GM12878 (cell line): ENCODE data around the gene GCSAM. TPM values are rescaled to one million over a fixed set of nuclear protein-coding genes. Genes with fewer than 3 reads are reported as not detected.

Experiments
- ATAC-seq: fragments of 200-7000 bp; cut with Tn5 transposase; 3 replicates; pipeline ENCODE4 v1.9.1; 2020; ENCODE audit warnings: mild to moderate bottlenecking, moderate library complexity
- BruUV-seq: library from RNA; stranded (reverse); fragments of 400-500 nt; replicated peaks from 2 replicates; lab custom pipeline; 2021; lab: Mats Ljungman, UMichigan
- CTCF ChIA-PET: fragments of 300-600 bp; sonication (Branson Sonifier 250); formaldehyde crosslinking; extraction: SDS; loops from one replicate; lab custom pipeline; 2021; ENCODE audit warnings: inconsistent platforms; lab: Yijun Ruan, JAX
- POLR2A ChIA-PET: fragments of 350-600 bp; formaldehyde crosslinking; extraction: SDS; loops from one replicate; lab custom pipeline; 2021; ENCODE audit warnings: inconsistent platforms; lab: Charles Lee
- RAD21 ChIA-PET: fragments of 300-600 bp; sonication (Branson Sonifier 250); formaldehyde crosslinking; loops from one replicate; lab custom pipeline; 2023; ENCODE audit warnings: antibody characterized with exemption; ENCODE audit not compliant: unreplicated experiment; lab: Charles Lee
- SMC1A ChIA-PET: fragments of 300-600 bp; sonication (Branson Sonifier 250); formaldehyde crosslinking; loops from one replicate; lab custom pipeline; 2023; ENCODE audit not compliant: unreplicated experiment, uncharacterized antibody; lab: Charles Lee
- DNase-seq: peaks from one replicate; pipeline ENCODE4 v3.0.0-alpha.2; 2011; ENCODE audit warnings: low read depth, low spot score
- FAIRE-seq: peaks from 3 replicates; lab custom pipeline; 2011; peaks lifted over from hg19 to GRCh38; lab: Jason Lieb, UNC
- H2AFZ ChIP-seq: 2 replicates; pipeline ENCODE4 v1.6.0; 2011; ENCODE audit warnings: low read depth, low read length, control low read depth; ENCODE audit not compliant: control insufficient read depth
- H3K27ac ChIP-seq: 2 replicates; pipeline ENCODE4 v1.5.1; 2011; ENCODE audit warnings: control low read depth; ENCODE audit not compliant: control insufficient read depth, insufficient read depth
- H3K27me3 ChIP-seq, 2 experiments: replicated peaks in 1 of 2; 2 replicates each; pipeline versions ENCODE4 v1.6.0 to v1.6.1; 2011; ENCODE audit warnings: low read length in 1 of 2; ENCODE audit not compliant: control insufficient read depth in 2 of 2, insufficient read depth in 2 of 2
- H3K36me3 ChIP-seq, 2 experiments: 2 replicates each; pipeline ENCODE4 v1.5.1; 2011; ENCODE audit warnings: low read length in 1 of 2; ENCODE audit not compliant: control insufficient read depth in 2 of 2, insufficient read depth in 2 of 2
- H3K4me1 ChIP-seq: 2 replicates; pipeline ENCODE4 v1.6.1; 2011; ENCODE audit warnings: mild to moderate bottlenecking, low read length, moderate library complexity, mixed read lengths; ENCODE audit not compliant: control insufficient read depth, insufficient read depth
- H3K4me2 ChIP-seq: 2 replicates; pipeline ENCODE4 v1.6.0; 2011; ENCODE audit warnings: control low read depth; ENCODE audit not compliant: control insufficient read depth, insufficient read depth
- H3K4me3 ChIP-seq: fragments of 200-600 bp; sonication (generic); 2 replicates; pipeline ENCODE4 v1.5.1; 2016
- H3K79me2 ChIP-seq: 2 replicates; pipeline ENCODE4 v1.6.0; 2011; ENCODE audit warnings: low read length; ENCODE audit not compliant: control insufficient read depth, insufficient read depth
- H3K9ac ChIP-seq: 2 replicates; pipeline ENCODE4 v1.8.0; 2011; ENCODE audit warnings: low read length, control low read depth, mixed read lengths; ENCODE audit not compliant: control insufficient read depth, insufficient read depth
- H3K9me3 ChIP-seq: replicated peaks from 3 replicates; pipeline ENCODE4 v1.5.1; 2011; ENCODE audit warnings: mild to moderate bottlenecking, low read length; ENCODE audit not compliant: control insufficient read depth, insufficient read depth
- H4K20me1 ChIP-seq: 2 replicates; pipeline ENCODE4 v1.6.0; 2011; ENCODE audit not compliant: control insufficient read depth, insufficient read depth
- WGBS: methylation state at CpG from one replicate; pipeline ENCODE4 v1.1.6; 2016; ENCODE audit warnings: low lambda C conversion rate; ENCODE audit not compliant: insufficient replicate concordance, insufficient coverage; ENCODE audit errors: missing lambda C conversion rate; 5-methylcytosine and 5-hydroxymethylcytosine counted together
- in situ Hi-C: fragments of 300-500 bp; cut with MboI; formaldehyde crosslinking; loops from 9 replicates; pipeline ENCODE4 v1.14.3; 2018; ENCODE audit warnings: mixed read lengths
- intact Hi-C: fragments of 100-400 bp; cut with micrococcal nuclease; formaldehyde crosslinking; loops from one replicate; pipeline ENCODE4 v1.14.2; 2022; ENCODE audit not compliant: unreplicated experiment
- polyA plus RNA-seq, 11 experiments: library from polyadenylated mRNA; depleted of rRNA in 4 of 11; unstranded in 6 of 11; stranded (reverse) in 5 of 11; fragments of >200 nt; fragmentation: Nextera tagmentation in 4 of 11; fragmentation: Illumina TruSeq in 1 of 11; extraction: Ambion mirVana in 4 of 11; extraction: Trizol in 1 of 11; gene quantifications; 1 replicate in 1 of 11; 2 replicates in 10 of 11; pipeline versions ENCODE4 v1.2.1 to v1.2.3, GENCODE V29; 2011 to 2016; ENCODE audit warnings: inconsistent platforms in 2 of 11, missing spikeins in 2 of 11, low read depth in 1 of 11
- total RNA-seq, 4 experiments: library from RNA; depleted of rRNA in 3 of 4; stranded (reverse); fragments of >200 nt in 3 of 4; fragmentation: Illumina TruSeq in 1 of 4; extraction: Trizol in 1 of 4; gene quantifications; 2 replicates each; pipeline versions ENCODE4 v1.2.1 to v1.2.3, GENCODE V29; 2013 to 2021
- TF ChIP-seq, protein P1 (sequence below): IDR thresholded peaks from 2 replicates; pipeline ENCODE4 v1.6.1; 2012; ENCODE audit warnings: improper control_type of control experiment, low read depth, low read length; ENCODE audit not compliant: insufficient replicate concordance
- TF ChIP-seq, protein P2 (sequence below): fragments of 450-650 bp; formaldehyde crosslinking; IDR thresholded peaks from 2 replicates; pipeline ENCODE4 v1.5.0; 2022; ENCODE audit warnings: mild to moderate bottlenecking, missing genetic modification characterization

GCSAM gene
- total and polyA plus RNA-seq, 10 of the 15 experiments (the other 5 are each of a cell fraction or from before 2014, with no cell fraction given): 81.5 to 407 (median 107) TPM

DNA sequence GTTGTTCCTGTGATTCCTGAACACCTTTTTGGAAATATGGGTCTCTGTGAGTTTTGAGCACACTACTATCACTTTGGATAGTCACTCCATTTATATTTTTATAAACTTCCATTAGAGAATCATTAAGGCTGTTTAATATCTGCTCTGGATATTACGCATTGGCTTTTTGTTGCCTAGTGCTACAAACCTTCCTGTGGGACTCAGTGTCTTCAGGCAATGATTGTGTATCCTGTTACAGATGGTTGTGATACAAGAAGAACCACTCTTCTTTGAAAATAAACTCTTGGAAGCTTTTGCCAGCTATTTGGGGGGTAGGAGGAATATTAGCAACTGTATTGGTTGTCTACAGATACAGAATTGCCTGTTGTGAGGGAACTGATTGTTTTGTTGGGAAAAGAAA lies 15.6 kb downstream of the GCSAM start:
- ATAC-seq (no peak), DNase-seq (no peak), FAIRE-seq (no peak)
- peak overlapping the region; percentile 53 for H3K4me2 ChIP-seq
- peaks cover 93% of the 10 kb centered on the region for H3K4me1 ChIP-seq
- H4K20me1 ChIP-seq: no peaks in the 10 kb centered on the region
- in situ Hi-C loops: no loop called here
- ChIA-PET SMC1A (interaction anchor here (0.5 to 9.4 kb wide), 11 partner anchors 14 to 395 kb away, joined by 3 to 489 read pairs (median 3); partner anchors contain the start of genes GCSAM and SLC9C1), RAD21 (interaction anchor here (0.7 to 7.4 kb wide), 12 partner anchors 14 to 396 kb away, joined by 3 to 457 read pairs (median 5); partner anchors contain the start of genes BTLA, CD200 and GCSAM), POLR2A (interaction anchor here (0.6 to 9.4 kb wide), 9 partner anchors 13 to 381 kb away, joined by 3 to 345 read pairs (median 4); partner anchors contain the start of gene GCSAM), CTCF (interaction anchor here (1.1 to 9.2 kb wide), 4 partner anchors 15 to 414 kb away, joined by 4 to 226 read pairs (median 6); partner anchors contain the start of genes CD200, GCSAM and SLC9C1)
- intact Hi-C loops: loop anchor here (10.0 kb wide), 1 partner anchor 857 kb away; the partner anchor contains the start of gene CD200R1
- H3K9me3 ChIP-seq: no peaks in the 10 kb centered on the region
- peak overlapping the region; percentile 79 for H3K9ac ChIP-seq
- H2AFZ ChIP-seq: no peak overlapping the region
- H3K4me3 ChIP-seq: peak overlapping the region; percentile 48; the same call in 1 of the 2 replicates
- peaks cover 36% of the 10 kb centered on the region for H3K79me2 ChIP-seq
- no TSS peak for BruUV-seq
- peak overlapping the region; percentile 95 for H3K27ac ChIP-seq
- TF ChIP-seq, protein P1, sequence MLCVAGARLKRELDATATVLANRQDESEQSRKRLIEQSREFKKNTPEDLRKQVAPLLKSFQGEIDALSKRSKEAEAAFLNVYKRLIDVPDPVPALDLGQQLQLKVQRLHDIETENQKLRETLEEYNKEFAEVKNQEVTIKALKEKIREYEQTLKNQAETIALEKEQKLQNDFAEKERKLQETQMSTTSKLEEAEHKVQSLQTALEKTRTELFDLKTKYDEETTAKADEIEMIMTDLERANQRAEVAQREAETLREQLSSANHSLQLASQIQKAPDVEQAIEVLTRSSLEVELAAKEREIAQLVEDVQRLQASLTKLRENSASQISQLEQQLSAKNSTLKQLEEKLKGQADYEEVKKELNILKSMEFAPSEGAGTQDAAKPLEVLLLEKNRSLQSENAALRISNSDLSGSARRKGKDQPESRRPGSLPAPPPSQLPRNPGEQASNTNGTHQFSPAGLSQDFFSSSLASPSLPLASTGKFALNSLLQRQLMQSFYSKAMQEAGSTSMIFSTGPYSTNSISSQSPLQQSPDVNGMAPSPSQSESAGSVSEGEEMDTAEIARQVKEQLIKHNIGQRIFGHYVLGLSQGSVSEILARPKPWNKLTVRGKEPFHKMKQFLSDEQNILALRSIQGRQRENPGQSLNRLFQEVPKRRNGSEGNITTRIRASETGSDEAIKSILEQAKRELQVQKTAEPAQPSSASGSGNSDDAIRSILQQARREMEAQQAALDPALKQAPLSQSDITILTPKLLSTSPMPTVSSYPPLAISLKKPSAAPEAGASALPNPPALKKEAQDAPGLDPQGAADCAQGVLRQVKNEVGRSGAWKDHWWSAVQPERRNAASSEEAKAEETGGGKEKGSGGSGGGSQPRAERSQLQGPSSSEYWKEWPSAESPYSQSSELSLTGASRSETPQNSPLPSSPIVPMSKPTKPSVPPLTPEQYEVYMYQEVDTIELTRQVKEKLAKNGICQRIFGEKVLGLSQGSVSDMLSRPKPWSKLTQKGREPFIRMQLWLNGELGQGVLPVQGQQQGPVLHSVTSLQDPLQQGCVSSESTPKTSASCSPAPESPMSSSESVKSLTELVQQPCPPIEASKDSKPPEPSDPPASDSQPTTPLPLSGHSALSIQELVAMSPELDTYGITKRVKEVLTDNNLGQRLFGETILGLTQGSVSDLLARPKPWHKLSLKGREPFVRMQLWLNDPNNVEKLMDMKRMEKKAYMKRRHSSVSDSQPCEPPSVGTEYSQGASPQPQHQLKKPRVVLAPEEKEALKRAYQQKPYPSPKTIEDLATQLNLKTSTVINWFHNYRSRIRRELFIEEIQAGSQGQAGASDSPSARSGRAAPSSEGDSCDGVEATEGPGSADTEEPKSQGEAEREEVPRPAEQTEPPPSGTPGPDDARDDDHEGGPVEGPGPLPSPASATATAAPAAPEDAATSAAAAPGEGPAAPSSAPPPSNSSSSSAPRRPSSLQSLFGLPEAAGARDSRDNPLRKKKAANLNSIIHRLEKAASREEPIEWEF: no peak
- TF ChIP-seq, protein P2, sequence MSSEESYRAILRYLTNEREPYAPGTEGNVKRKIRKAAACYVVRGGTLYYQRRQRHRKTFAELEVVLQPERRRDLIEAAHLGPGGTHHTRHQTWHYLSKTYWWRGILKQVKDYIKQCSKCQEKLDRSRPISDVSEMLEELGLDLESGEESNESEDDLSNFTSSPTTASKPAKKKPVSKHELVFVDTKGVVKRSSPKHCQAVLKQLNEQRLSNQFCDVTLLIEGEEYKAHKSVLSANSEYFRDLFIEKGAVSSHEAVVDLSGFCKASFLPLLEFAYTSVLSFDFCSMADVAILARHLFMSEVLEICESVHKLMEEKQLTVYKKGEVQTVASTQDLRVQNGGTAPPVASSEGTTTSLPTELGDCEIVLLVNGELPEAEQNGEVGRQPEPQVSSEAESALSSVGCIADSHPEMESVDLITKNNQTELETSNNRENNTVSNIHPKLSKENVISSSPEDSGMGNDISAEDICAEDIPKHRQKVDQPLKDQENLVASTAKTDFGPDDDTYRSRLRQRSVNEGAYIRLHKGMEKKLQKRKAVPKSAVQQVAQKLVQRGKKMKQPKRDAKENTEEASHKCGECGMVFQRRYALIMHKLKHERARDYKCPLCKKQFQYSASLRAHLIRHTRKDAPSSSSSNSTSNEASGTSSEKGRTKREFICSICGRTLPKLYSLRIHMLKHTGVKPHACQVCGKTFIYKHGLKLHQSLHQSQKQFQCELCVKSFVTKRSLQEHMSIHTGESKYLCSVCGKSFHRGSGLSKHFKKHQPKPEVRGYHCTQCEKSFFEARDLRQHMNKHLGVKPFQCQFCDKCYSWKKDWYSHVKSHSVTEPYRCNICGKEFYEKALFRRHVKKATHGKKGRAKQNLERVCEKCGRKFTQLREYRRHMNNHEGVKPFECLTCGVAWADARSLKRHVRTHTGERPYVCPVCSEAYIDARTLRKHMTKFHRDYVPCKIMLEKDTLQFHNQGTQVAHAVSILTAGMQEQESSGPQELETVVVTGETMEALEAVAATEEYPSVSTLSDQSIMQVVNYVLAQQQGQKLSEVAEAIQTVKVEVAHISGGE: 0 out of 2 replicates have a peak, but pooled peaks have one; percentile 2
- WGBS: 90% methylated on average over 1 of the region's 1 CpG
- H3K36me3 ChIP-seq: peaks cover 0 to 2% of the 10 kb centered on the region in 2 experiments; a peak in 2 of 4 replicates
- H3K27me3 ChIP-seq: no peaks in the 10 kb centered on the region
